Measurements from ENCODE around the gene CC2D2B.

The CC2D2B gene

GRCh38 chr10:95907456-95908253, at the start of gene CC2D2B:
Gene CC2D2B, plus strand, starts transcription at chr10:95907975. Its CDS starts 3,349 bp downstream, at chr10:95911324.
- no peak for TF ChIP-seq CTCF (IDR thresholded peaks at IDR 0.05)
- Mint-ChIP-seq H3K9me3 (no peaks in the 10 kb centered on the region), H3K4me1 (peaks cover 16% of the 10 kb centered on the region), H3K27ac (no peak within 1 kb of the TSS), H3K36me3 (ENCODE audit: low read depth) (peaks cover 7% of the 10 kb centered on the region), H3K4me3 (peak within 1 kb of the TSS; percentile 94), H3K27me3 (ENCODE audit: low read depth, poor library complexity) (peaks cover 6% of the 10 kb centered on the region)
- DNase-seq: peak; percentile 89

- Mint-ChIP-seq H3K4me3 (no peak overlapping the region), H3K27me3 (ENCODE audit: low read depth, poor library complexity) (no peaks in the 10 kb centered on the region), H3K27ac (no peak overlapping the region)
These were observed 47.4 kb upstream of the CC2D2B start for GRCh38 chr10:95860166-95860940.

GRCh38 chr10:95861386-95861785, 46.4 kb upstream of the CC2D2B start:
- Mint-ChIP-seq H3K4me3 (no peak overlapping the region), H3K36me3 (ENCODE audit: low read depth) (peaks cover 4% of the 10 kb centered on the region), H3K9me3 (peaks cover 5% of the 10 kb centered on the region), H3K27me3 (ENCODE audit: low read depth, poor library complexity) (no peaks in the 10 kb centered on the region), H3K4me1 (no peaks in the 10 kb centered on the region), H3K27ac (no peak overlapping the region)
- no peak for DNase-seq
- no peak for TF ChIP-seq CTCF (IDR thresholded peaks at IDR 0.05)

More at GRCh38 chr10:95860166-95860940, 47.4 kb upstream of the CC2D2B start:
- Mint-ChIP-seq H3K9me3 (peaks cover 14% of the 10 kb centered on the region), H3K36me3 (ENCODE audit: low read depth) (peaks cover 11% of the 10 kb centered on the region), H3K4me1 (no peaks in the 10 kb centered on the region)
- TF ChIP-seq CTCF (IDR thresholded peaks at IDR 0.05): no peak
- no peak for DNase-seq

GRCh38 chr10:95864906-95865813, 42.6 kb upstream of the CC2D2B start:
- Mint-ChIP-seq H3K27ac (no peak overlapping the region), H3K4me1 (no peaks in the 10 kb centered on the region), H3K27me3 (ENCODE audit: low read depth, poor library complexity) (no peaks in the 10 kb centered on the region), H3K36me3 (ENCODE audit: low read depth) (peaks cover 4% of the 10 kb centered on the region), H3K9me3 (no peaks in the 10 kb centered on the region), H3K4me3 (no peak overlapping the region)
- peak; percentile 31 for DNase-seq
- peak; percentile 52 for TF ChIP-seq CTCF (IDR thresholded peaks at IDR 0.05)

GRCh38 chr10:95865814-95866466, 41.8 kb upstream of the CC2D2B start:
- no peaks in the 10 kb centered on the region for H3K4me1 Mint-ChIP-seq
- H3K36me3 Mint-ChIP-seq (ENCODE audit: low read depth): peaks cover 10% of the 10 kb centered on the region
- TF ChIP-seq CTCF (IDR thresholded peaks at IDR 0.05): no peak
- DNase-seq: no peak
- no peaks in the 10 kb centered on the region for H3K27me3 Mint-ChIP-seq (ENCODE audit: low read depth, poor library complexity)
- H3K4me3 Mint-ChIP-seq: no peak overlapping the region
- no peak overlapping the region for H3K27ac Mint-ChIP-seq
- H3K9me3 Mint-ChIP-seq: no peaks in the 10 kb centered on the region
